ENCODE data around the gene DDB1. TPM values are rescaled to one million over a fixed set of nuclear protein-coding genes. Genes with fewer than 3 reads are reported as not detected.

Gene DDB1
- total RNA-seq, 1 donor from 2014 or later: 188 TPM

DNA sequence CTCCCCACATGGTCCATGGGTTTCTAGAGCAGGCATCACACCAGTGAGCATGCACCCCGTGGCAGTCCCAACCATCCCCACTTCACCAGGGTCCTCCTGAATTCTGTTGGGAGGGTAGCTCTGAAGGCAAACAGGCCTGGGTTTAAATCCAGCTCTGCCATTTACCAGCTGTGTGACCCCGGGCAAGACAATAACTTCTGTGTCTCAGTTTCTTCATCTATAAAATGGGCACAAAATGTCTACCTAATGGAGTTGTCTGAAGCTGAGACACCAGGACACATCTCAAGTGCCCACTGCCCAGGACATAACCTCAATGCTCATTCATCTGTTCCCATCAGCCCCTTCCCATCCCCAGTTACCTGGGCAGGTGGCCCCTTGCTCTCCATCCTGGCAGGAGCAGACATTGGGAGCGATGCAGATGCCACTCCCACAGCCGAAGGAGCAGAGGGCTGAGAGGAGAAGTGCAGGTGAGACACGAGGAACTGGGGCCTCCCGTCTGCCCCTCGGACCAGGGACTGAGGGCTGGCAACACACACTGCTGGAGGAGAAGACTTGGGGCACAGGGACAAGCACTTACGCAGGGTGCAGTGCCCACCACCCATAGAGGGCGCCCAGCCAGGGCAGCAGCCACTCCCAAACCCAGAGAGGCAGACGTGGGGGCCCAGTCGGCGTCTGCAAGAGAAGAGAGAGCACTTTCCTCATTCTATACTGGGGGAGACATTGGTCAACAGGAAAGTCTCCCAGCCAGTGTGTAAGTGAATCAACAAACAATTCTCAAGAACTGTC lies 41.8 kb downstream of the DDB1 start:
- no peak for DNase-seq (ENCODE audit: low spot score)
- peaks cover 4% of the 10 kb centered on the region for H3K36me3 Mint-ChIP-seq (ENCODE audit: low read depth)
- H3K27me3 Mint-ChIP-seq (ENCODE audit: low read depth): no peaks in the 10 kb centered on the region
- TF ChIP-seq, protein P1, sequence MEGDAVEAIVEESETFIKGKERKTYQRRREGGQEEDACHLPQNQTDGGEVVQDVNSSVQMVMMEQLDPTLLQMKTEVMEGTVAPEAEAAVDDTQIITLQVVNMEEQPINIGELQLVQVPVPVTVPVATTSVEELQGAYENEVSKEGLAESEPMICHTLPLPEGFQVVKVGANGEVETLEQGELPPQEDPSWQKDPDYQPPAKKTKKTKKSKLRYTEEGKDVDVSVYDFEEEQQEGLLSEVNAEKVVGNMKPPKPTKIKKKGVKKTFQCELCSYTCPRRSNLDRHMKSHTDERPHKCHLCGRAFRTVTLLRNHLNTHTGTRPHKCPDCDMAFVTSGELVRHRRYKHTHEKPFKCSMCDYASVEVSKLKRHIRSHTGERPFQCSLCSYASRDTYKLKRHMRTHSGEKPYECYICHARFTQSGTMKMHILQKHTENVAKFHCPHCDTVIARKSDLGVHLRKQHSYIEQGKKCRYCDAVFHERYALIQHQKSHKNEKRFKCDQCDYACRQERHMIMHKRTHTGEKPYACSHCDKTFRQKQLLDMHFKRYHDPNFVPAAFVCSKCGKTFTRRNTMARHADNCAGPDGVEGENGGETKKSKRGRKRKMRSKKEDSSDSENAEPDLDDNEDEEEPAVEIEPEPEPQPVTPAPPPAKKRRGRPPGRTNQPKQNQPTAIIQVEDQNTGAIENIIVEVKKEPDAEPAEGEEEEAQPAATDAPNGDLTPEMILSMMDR (IDR thresholded peaks at IDR 0.05): peak; percentile 19
- no peaks in the 10 kb centered on the region for H3K9me3 Mint-ChIP-seq (ENCODE audit: low read depth)
- no peak overlapping the region for H3K4me3 Mint-ChIP-seq (ENCODE audit: unreplicated experiment)
- H3K27ac Mint-ChIP-seq (ENCODE audit: unreplicated experiment): no peak overlapping the region
- H3K4me1 Mint-ChIP-seq (ENCODE audit: low read depth): peaks cover 19% of the 10 kb centered on the region

GRCh38 chr11:61287338-61287977 lies 45.4 kb downstream of the DDB1 start:
- no peaks in the 10 kb centered on the region for H3K27me3 Mint-ChIP-seq (ENCODE audit: low read depth)
- H3K27ac Mint-ChIP-seq (ENCODE audit: unreplicated experiment): no peak overlapping the region

GRCh38 chr11:61283613-61284012 lies 49.3 kb downstream of the DDB1 start:
- Mint-ChIP-seq H3K36me3 (ENCODE audit: low read depth) (peaks cover 30% of the 10 kb centered on the region), H3K4me1 (ENCODE audit: low read depth) (no peaks in the 10 kb centered on the region), H3K27me3 (ENCODE audit: low read depth) (no peaks in the 10 kb centered on the region), H3K4me3 (ENCODE audit: unreplicated experiment) (no peak overlapping the region), H3K9me3 (ENCODE audit: low read depth) (no peaks in the 10 kb centered on the region), H3K27ac (ENCODE audit: unreplicated experiment) (no peak overlapping the region)
- TF ChIP-seq, protein P1 (IDR thresholded peaks at IDR 0.05): no peak
- DNase-seq (ENCODE audit: low spot score): no peak

More at GRCh38 chr11:61287338-61287977, 45.4 kb downstream of the DDB1 start:
- Mint-ChIP-seq H3K4me3 (ENCODE audit: unreplicated experiment) (no peak overlapping the region), H3K4me1 (ENCODE audit: low read depth) (no peaks in the 10 kb centered on the region), H3K36me3 (ENCODE audit: low read depth) (peaks cover 21% of the 10 kb centered on the region), H3K9me3 (ENCODE audit: low read depth) (no peaks in the 10 kb centered on the region)
- TF ChIP-seq, protein P1 (IDR thresholded peaks at IDR 0.05): no peak
- DNase-seq (ENCODE audit: low spot score): no peak

DNA sequence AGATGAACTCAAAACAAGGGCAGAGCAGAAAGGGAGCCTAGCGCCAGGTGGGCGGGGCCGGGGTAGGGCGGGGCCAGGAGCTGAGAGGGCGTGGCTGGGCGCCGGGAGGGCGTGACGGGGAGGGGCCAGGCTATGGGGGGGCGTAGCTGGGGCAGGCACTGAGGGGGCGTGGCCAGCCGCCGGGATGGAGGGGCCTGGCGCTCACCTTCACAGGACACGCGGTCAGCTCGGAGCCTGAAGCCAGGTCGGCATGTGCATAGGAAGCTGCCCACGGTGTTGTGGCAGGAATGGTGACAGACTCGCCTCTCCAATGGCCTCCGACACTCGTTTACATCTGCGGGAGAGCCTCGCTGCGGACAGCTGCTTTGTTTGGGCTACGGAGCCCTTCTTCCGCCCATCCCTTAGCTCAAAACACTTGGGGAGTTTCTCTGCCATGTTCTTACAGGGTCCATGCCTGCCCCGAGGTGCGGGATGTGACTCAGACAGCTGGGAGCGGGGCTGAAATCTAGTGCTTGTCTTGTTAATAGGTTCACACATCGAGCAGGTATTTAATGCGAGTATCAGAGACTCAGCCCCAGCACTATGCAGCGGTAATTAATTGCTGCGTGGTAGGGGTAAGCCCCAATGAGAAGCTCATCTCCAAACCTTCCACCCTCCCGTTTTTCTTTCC lies 51.2 kb downstream of the DDB1 start:
- Mint-ChIP-seq H3K4me3 (ENCODE audit: unreplicated experiment) (no peak overlapping the region), H3K36me3 (ENCODE audit: low read depth) (peaks cover 33% of the 10 kb centered on the region), H3K9me3 (ENCODE audit: low read depth) (no peaks in the 10 kb centered on the region), H3K4me1 (ENCODE audit: low read depth) (peaks cover 3% of the 10 kb centered on the region), H3K27me3 (ENCODE audit: low read depth) (no peaks in the 10 kb centered on the region), H3K27ac (ENCODE audit: unreplicated experiment) (no peak overlapping the region)
- peak; percentile 79 for DNase-seq (ENCODE audit: low spot score)
- TF ChIP-seq, protein P1 (IDR thresholded peaks at IDR 0.05): no peak

- Mint-ChIP-seq H3K27ac (ENCODE audit: unreplicated experiment) (no peak overlapping the region), H3K4me1 (ENCODE audit: low read depth) (peaks cover 3% of the 10 kb centered on the region)
- DNase-seq (ENCODE audit: low spot score): peak; percentile 89
These were observed 51.9 kb downstream of the DDB1 start for GRCh38 chr11:61280883-61281580.

More at GRCh38 chr11:61280883-61281580, 51.9 kb downstream of the DDB1 start:
- H3K9me3 Mint-ChIP-seq (ENCODE audit: low read depth): no peaks in the 10 kb centered on the region
- no peaks in the 10 kb centered on the region for H3K27me3 Mint-ChIP-seq (ENCODE audit: low read depth)
- H3K4me3 Mint-ChIP-seq (ENCODE audit: unreplicated experiment): no peak overlapping the region
- TF ChIP-seq, protein P1 (IDR thresholded peaks at IDR 0.05): no peak
- peaks cover 31% of the 10 kb centered on the region for H3K36me3 Mint-ChIP-seq (ENCODE audit: low read depth)
